Esophagus muscularis mucosa (tissue), 4 donors: ENCODE data around the gene GAPVD1. TPM values are rescaled to one million over a fixed set of nuclear protein-coding genes. Genes with fewer than 3 reads are reported as not detected.

ENCODE experiments used
- DNase-seq: peaks from one replicate; pipeline ENCODE4 v3.0.0-alpha.2; 2017; ENCODE audit errors: extremely low spot score
- H3K27ac ChIP-seq, 4 donors: fragments of 200-600 bp; sonication (generic); replicated peaks in 1 of 4; 1 replicate in 3 of 4; 2 replicates in 1 of 4; pipeline ENCODE4 v1.5.1; 2016 to 2019; ENCODE audit warnings: mild to moderate bottlenecking in 1 of 4
- H3K27me3 ChIP-seq, 4 donors: fragments of 200-600 bp; sonication (generic); one replicate each; pipeline versions ENCODE4 v1.5.1 to v1.6.0; 2016 to 2019
- H3K36me3 ChIP-seq, 4 donors: fragments of 200-600 bp; sonication (generic); one replicate each; pipeline ENCODE4 v1.5.1; 2016 to 2019
- H3K4me1 ChIP-seq, 4 donors: fragments of 200-600 bp; sonication (generic); one replicate each; pipeline ENCODE4 v1.5.1; 2016 to 2019
- H3K4me3 ChIP-seq, 4 donors: fragments of 200-600 bp; sonication (generic); 1 replicate in 2 of 4; 2 replicates in 2 of 4; pipeline ENCODE4 v1.5.1; 2016 to 2019; ENCODE audit warnings: mild to moderate bottlenecking in 4 of 4, moderate library complexity in 1 of 4
- H3K9me3 ChIP-seq, 4 donors: fragments of 200-600 bp; sonication (generic); 1 replicate in 3 of 4; 2 replicates in 1 of 4; pipeline ENCODE4 v1.5.1; 2016 to 2019
- CTCF ChIP-seq, 3 experiments: fragments of 200-600 bp in 2 of 3; fragments of 450-650 bp in 1 of 3; sonication (generic) in 2 of 3; IDR thresholded peaks; one replicate each; pipeline ENCODE4 v1.5.1; 2017 to 2019; ENCODE audit warnings: antibody characterized with exemption in 3 of 3, mild to moderate bottlenecking in 2 of 3, moderate library complexity in 1 of 3
- EP300 ChIP-seq: sonication (generic); formaldehyde crosslinking; IDR thresholded peaks from one replicate; pipeline ENCODE4 v1.6.1; 2017; ENCODE audit warnings: antibody characterized with exemption
- POLR2A ChIP-seq: fragments of 450-650 bp; IDR thresholded peaks from one replicate; pipeline ENCODE4 v1.6.1; 2017; ENCODE audit warnings: antibody characterized with exemption, moderate library complexity, mild to moderate bottlenecking, low read depth
- POLR2AphosphoS5 ChIP-seq, 2 donors: sonication (generic); formaldehyde crosslinking; IDR thresholded peaks; one replicate each; pipeline ENCODE4 v1.6.1; 2017; ENCODE audit warnings: antibody characterized with exemption in 2 of 2
- WGBS: methylation state at CpG from one replicate; pipeline ENCODE4 v1.1.5; 2018; 5-methylcytosine and 5-hydroxymethylcytosine counted together
- intact Hi-C: fragments of 100-400 bp; cut with DNase I; formaldehyde crosslinking; loops from one replicate; pipeline ENCODE4 v1.15.1; 2023
- total RNA-seq, 4 donors: library from RNA; depleted of rRNA; stranded (reverse); fragments of >200 nt; gene quantifications; one replicate each; pipeline versions ENCODE4 v1.1.0 to v1.2.1, GENCODE V29; 2016

GAPVD1 gene
- total RNA-seq, 4 donors from 2014 or later, result 39.0 to 58.6 (median 45.2) TPM

GRCh38 chr9:125400725-125401716 lies 139.4 kb downstream of the GAPVD1 start:
- H3K4me3 ChIP-seq, result no peak overlapping the region
- no peaks in the 10 kb centered on the region for H3K4me1 ChIP-seq
- no peak for DNase-seq
- WGBS, result 84% methylated on average over 12 of the region's 12 CpGs
- intact Hi-C loops, result loop anchor here (10.0 kb wide), 1 partner anchor 304 kb away; the partner anchor contains the start of gene MAPKAP1
- no peak overlapping the region for H3K27ac ChIP-seq
- TF ChIP-seq CTCF (IDR thresholded peaks at IDR 0.05) (no peak), POLR2AphosphoS5 (IDR thresholded peaks at IDR 0.05) (no peak), EP300 (no peak), POLR2A (no peak)
- no peaks in the 10 kb centered on the region for H3K36me3 ChIP-seq
- H3K27me3 ChIP-seq, result no peaks in the 10 kb centered on the region
- H3K9me3 ChIP-seq, result no peaks in the 10 kb centered on the region

GRCh38 chr9:125404733-125405132 lies 143.1 kb downstream of the GAPVD1 start:
- H3K27ac ChIP-seq, result no peak overlapping the region
- DNase-seq, result no peak
- H3K4me1 ChIP-seq, result peaks cover 5 to 15% (median 15%) of the 10 kb centered on the region in 4 donors
- 100% methylated on average over 3 of the region's 7 CpGs for WGBS
- intact Hi-C loops, result loop anchor here (5.0 to 10.0 kb wide), 4 partner anchors 153 to 823 kb away; partner anchors contain the start of gene MAPKAP1
- no peaks in the 10 kb centered on the region for H3K36me3 ChIP-seq
- no peak overlapping the region for H3K4me3 ChIP-seq
- TF ChIP-seq EP300 (no peak), POLR2AphosphoS5 (IDR thresholded peaks at IDR 0.05) (no peak), CTCF (IDR thresholded peaks at IDR 0.05) (no peak), POLR2A (no peak)
- no peaks in the 10 kb centered on the region for H3K9me3 ChIP-seq
- H3K27me3 ChIP-seq, result no peaks in the 10 kb centered on the region

GRCh38 chr9:125405938-125406809 lies 144.5 kb downstream of the GAPVD1 start:
- Histone ChIP-seq H3K27ac (no peak overlapping the region), H3K4me3 (no peak overlapping the region), H3K36me3 (no peaks in the 10 kb centered on the region), H3K9me3 (no peaks in the 10 kb centered on the region), H3K27me3 (no peaks in the 10 kb centered on the region), H3K4me1 (peaks cover 5 to 15% (median 15%) of the 10 kb centered on the region in 4 donors)
- intact Hi-C loops, result loop anchor here (5.0 to 10.0 kb wide), 4 partner anchors 151 to 821 kb away; partner anchors contain the start of gene MAPKAP1
- no peak for DNase-seq
- 95% methylated on average over 15 of the region's 15 CpGs for WGBS
- TF ChIP-seq CTCF (IDR thresholded peaks at IDR 0.05) (no peak), EP300 (no peak), POLR2A (no peak), POLR2AphosphoS5 (IDR thresholded peaks at IDR 0.05) (no peak)

GRCh38 chr9:125406810-125407087 lies 145.1 kb downstream of the GAPVD1 start:
- H3K4me3 ChIP-seq, result no peak overlapping the region
- no peak overlapping the region for H3K27ac ChIP-seq
- TF ChIP-seq CTCF (IDR thresholded peaks at IDR 0.05) (no peak), EP300 (no peak), POLR2A (no peak), POLR2AphosphoS5 (IDR thresholded peaks at IDR 0.05) (no peak)
- peaks cover 5 to 15% (median 15%) of the 10 kb centered on the region in 4 donors for H3K4me1 ChIP-seq
- intact Hi-C loops, result loop anchor here (5.0 to 10.0 kb wide), 4 partner anchors 151 to 821 kb away; partner anchors contain the start of gene MAPKAP1
- H3K9me3 ChIP-seq, result no peaks in the 10 kb centered on the region
- 96% methylated on average over 12 of the region's 13 CpGs for WGBS
- H3K27me3 ChIP-seq, result no peaks in the 10 kb centered on the region
- H3K36me3 ChIP-seq, result no peaks in the 10 kb centered on the region
- no peak for DNase-seq
